KMS-11 (cell line): ENCODE measurements around the gene AKNA.
"Not testable (repeated sequence)": the region's sequence is repeated elsewhere in the genome, so short reads cannot be mapped to it uniquely, and the experiment has no call there.

Experiments used
- H2AFZ ChIP-seq: fragments of 200-600 bp; sonication (generic); 2 replicates; pipeline ENCODE4 v1.6.1; 2016; ENCODE audit warnings: antibody characterized with exemption, mixed run types, low read depth
- H3K27ac ChIP-seq: fragments of 200-600 bp; sonication (generic); 2 replicates; pipeline ENCODE4 v1.6.1; 2016; ENCODE audit warnings: mild to moderate bottlenecking, mixed run types
- H3K27me3 ChIP-seq: fragments of 200-600 bp; sonication (generic); 2 replicates; pipeline ENCODE4 v1.6.1; 2017; ENCODE audit warnings: mild to moderate bottlenecking, low read depth, mixed run types, moderate library complexity; ENCODE audit not compliant: insufficient read depth
- H3K36me3 ChIP-seq: fragments of 200-600 bp; sonication (generic); 2 replicates; pipeline ENCODE4 v1.6.1; 2017; ENCODE audit warnings: mild to moderate bottlenecking, mixed run types; ENCODE audit not compliant: insufficient read depth
- H3K4me1 ChIP-seq: fragments of 200-600 bp; sonication (generic); 2 replicates; pipeline ENCODE4 v1.6.1; 2016; ENCODE audit warnings: mild to moderate bottlenecking, low read depth, mixed run types; ENCODE audit not compliant: poor library complexity, severe bottlenecking
- H3K4me2 ChIP-seq: fragments of 200-600 bp; sonication (generic); 2 replicates; pipeline ENCODE4 v1.7.0; 2016; ENCODE audit warnings: mild to moderate bottlenecking, mixed run types
- H3K4me3 ChIP-seq: fragments of 200-600 bp; sonication (generic); IDR thresholded peaks from 2 replicates; pipeline ENCODE4 v1.6.1; 2017; ENCODE audit warnings: low read depth, low read length, mixed read lengths; ENCODE audit not compliant: insufficient read depth
- H3K79me2 ChIP-seq: fragments of 200-600 bp; sonication (generic); 2 replicates; pipeline ENCODE4 v1.6.1; 2016; ENCODE audit warnings: low read depth, mixed run types; ENCODE audit not compliant: insufficient read depth
- H3K9ac ChIP-seq: fragments of 200-600 bp; sonication (generic); 2 replicates; pipeline ENCODE4 v1.6.1; 2016; ENCODE audit warnings: mild to moderate bottlenecking, mixed run types
- H4K20me1 ChIP-seq: fragments of 200-600 bp; sonication (generic); 2 replicates; pipeline ENCODE4 v1.6.1; 2016; ENCODE audit warnings: mild to moderate bottlenecking, mixed run types; ENCODE audit not compliant: insufficient read depth
- TF ChIP-seq, protein P1 (sequence below): fragments of 200-600 bp; sonication (generic); conservative IDR thresholded peaks from 2 replicates; pipeline ENCODE4 v1.6.1; 2017; ENCODE audit warnings: low read depth, mild to moderate bottlenecking, antibody characterized with exemption, low read length, moderate library complexity, mixed read lengths

AKNA gene

DNA sequence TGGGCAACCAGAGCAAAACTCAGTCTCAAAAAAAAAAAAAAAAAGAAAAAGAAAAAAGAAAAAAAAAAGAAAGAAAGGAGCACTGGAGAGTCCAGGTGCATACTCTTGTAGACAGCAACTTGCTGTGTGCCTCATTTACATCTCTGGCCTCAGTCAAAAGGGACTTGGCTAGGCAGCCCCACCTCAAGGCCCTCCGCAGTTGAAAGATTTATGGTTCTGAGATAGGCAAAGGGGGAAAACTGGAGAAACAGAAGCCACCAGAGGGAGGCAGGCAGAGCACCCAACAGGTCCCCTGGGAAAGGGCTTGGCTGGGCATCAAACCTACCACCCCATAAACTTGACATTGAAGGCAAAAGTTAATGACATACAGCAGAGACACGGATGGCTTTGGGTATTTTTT, 52.0 kb downstream of the AKNA start:
- H3K4me3 ChIP-seq, result no peak overlapping the region
- H3K27me3 ChIP-seq, result peaks cover 2% of the 10 kb centered on the region; the same call in 1 of the 2 replicates
- H3K79me2 ChIP-seq, result no peaks in the 10 kb centered on the region
- no peaks in the 10 kb centered on the region for H3K4me1 ChIP-seq
- no peaks in the 10 kb centered on the region for H3K36me3 ChIP-seq
- no peak overlapping the region for H3K4me2 ChIP-seq
- TF ChIP-seq, protein P1, sequence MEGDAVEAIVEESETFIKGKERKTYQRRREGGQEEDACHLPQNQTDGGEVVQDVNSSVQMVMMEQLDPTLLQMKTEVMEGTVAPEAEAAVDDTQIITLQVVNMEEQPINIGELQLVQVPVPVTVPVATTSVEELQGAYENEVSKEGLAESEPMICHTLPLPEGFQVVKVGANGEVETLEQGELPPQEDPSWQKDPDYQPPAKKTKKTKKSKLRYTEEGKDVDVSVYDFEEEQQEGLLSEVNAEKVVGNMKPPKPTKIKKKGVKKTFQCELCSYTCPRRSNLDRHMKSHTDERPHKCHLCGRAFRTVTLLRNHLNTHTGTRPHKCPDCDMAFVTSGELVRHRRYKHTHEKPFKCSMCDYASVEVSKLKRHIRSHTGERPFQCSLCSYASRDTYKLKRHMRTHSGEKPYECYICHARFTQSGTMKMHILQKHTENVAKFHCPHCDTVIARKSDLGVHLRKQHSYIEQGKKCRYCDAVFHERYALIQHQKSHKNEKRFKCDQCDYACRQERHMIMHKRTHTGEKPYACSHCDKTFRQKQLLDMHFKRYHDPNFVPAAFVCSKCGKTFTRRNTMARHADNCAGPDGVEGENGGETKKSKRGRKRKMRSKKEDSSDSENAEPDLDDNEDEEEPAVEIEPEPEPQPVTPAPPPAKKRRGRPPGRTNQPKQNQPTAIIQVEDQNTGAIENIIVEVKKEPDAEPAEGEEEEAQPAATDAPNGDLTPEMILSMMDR, result no peak
- no peaks in the 10 kb centered on the region for H4K20me1 ChIP-seq
- H3K27ac ChIP-seq, result no peak overlapping the region
- H3K9ac ChIP-seq, result no peak overlapping the region
- H2AFZ ChIP-seq, result no peak overlapping the region

DNA sequence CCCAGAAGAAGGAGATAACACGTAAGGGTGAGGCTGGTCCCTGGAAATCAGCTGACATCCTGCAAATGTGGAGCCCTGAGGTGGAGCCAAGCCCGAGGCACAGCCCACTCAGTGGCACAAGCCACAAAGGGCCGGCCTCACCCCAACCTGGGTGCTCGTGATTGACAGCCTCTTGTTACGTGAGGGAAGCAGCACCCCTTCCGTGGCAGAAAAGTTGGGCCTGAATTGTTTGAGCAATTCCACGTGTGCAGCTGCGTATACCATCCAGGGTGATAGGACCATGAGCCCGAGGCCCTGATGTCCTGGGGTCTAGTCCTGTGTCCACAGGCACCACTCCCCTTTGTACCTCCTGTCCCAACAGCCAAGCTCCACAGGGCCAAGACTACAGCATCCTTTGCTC, 53.3 kb downstream of the AKNA start:
- Histone ChIP-seq H3K27ac (no peak overlapping the region), H3K9ac (no peak overlapping the region), H3K79me2 (no peaks in the 10 kb centered on the region), H3K4me3 (no peak overlapping the region), H3K4me1 (no peaks in the 10 kb centered on the region), H3K27me3 (peaks cover 4% of the 10 kb centered on the region; the same call in 1 of the 2 replicates), H4K20me1 (no peaks in the 10 kb centered on the region), H2AFZ (no peak overlapping the region), H3K36me3 (no peaks in the 10 kb centered on the region), H3K4me2 (no peak overlapping the region)
- TF ChIP-seq, protein P1, result no peak

- H2AFZ ChIP-seq, H4K20me1 ChIP-seq, H3K4me1 ChIP-seq, H3K9ac ChIP-seq, H3K4me2 ChIP-seq, H3K27me3 ChIP-seq, H3K4me3 ChIP-seq, H3K36me3 ChIP-seq, H3K27ac ChIP-seq, H3K79me2 ChIP-seq: not testable (repeated sequence)
These were observed 54.1 kb downstream of the AKNA start for GRCh38 chr9:114333718-114334117.

DNA sequence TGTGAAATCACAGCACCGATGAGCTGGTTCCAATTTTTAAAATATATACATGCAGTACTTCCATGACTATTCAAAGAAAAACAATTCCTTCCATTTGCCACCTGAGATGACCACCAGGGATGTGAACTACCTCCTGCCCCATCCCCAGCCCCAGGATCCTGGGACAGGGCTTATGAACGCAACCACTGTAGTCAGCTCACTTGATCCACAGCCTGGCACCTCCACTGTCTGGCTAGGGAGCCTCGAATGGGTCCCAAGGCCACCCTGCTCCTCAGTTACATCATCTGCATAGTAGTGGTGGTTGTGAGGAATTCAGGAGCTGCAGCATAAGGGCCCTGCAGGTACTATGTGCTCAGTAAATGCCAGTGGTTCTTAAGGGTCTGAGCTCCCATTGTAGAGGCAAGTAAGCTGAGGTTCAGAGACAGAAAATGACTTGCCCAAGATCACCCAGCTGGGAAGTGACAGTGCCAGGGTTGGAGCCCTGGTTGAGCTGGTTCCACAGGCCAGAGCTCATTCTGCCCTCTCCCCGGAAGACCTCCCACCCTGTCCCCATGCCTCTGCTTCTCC, 55.2 kb downstream of the AKNA start:
- not testable (repeated sequence) for H3K9ac ChIP-seq, H3K79me2 ChIP-seq, H3K27ac ChIP-seq, H3K27me3 ChIP-seq, H2AFZ ChIP-seq, H3K36me3 ChIP-seq, H4K20me1 ChIP-seq, H3K4me3 ChIP-seq, H3K4me1 ChIP-seq, H3K4me2 ChIP-seq

- H3K79me2 ChIP-seq, result not testable (repeated sequence)
These were observed 56.3 kb downstream of the AKNA start for GRCh38 chr9:114331229-114332195.

More at GRCh38 chr9:114331229-114332195, 56.3 kb downstream of the AKNA start:
- H3K36me3 ChIP-seq, H3K4me3 ChIP-seq, H4K20me1 ChIP-seq, H3K4me2 ChIP-seq, H2AFZ ChIP-seq, H3K27ac ChIP-seq, H3K27me3 ChIP-seq, H3K4me1 ChIP-seq, H3K9ac ChIP-seq: not testable (repeated sequence)
